T-helper 17 cell (primary cell): ENCODE data around the gene APLP2. TPM values are rescaled to one million over a fixed set of nuclear protein-coding genes. Genes with fewer than 3 reads are reported as not detected.

Source experiments
- ATAC-seq: fragments of 150-1000 bp; cut with Tn5 transposase; 2 replicates; pipeline ENCODE4 v1.10.0; 2021; ENCODE audit warnings: mild to moderate bottlenecking, moderate library complexity
- DNase-seq, 3 donors: peaks; one replicate each; pipeline versions ENCODE4 v3.0.0 to v3.0.0-alpha.2; 2020 to 2021
- H3K9me3 ChIP-seq: one replicate; pipeline ENCODE4 v1.7.0; 2013; ENCODE audit warnings: low read length, mild to moderate bottlenecking; ENCODE audit not compliant: control insufficient read depth, poor library complexity, severe bottlenecking
- H3K27ac Mint-ChIP-seq: one replicate; pipeline ENCODE4 v1.8.0; 2022; ENCODE audit warnings: mild to moderate bottlenecking, moderate library complexity, mixed read lengths
- H3K27me3 Mint-ChIP-seq: one replicate; pipeline ENCODE4 v1.8.0; 2022; ENCODE audit warnings: mixed read lengths
- H3K36me3 Mint-ChIP-seq: one replicate; pipeline ENCODE4 v1.8.0; 2022; ENCODE audit warnings: low read depth, mixed read lengths
- H3K4me1 Mint-ChIP-seq: one replicate; pipeline ENCODE4 v1.8.0; 2022; ENCODE audit warnings: mild to moderate bottlenecking, mixed read lengths
- H3K4me3 Mint-ChIP-seq: one replicate; pipeline ENCODE4 v1.8.0; 2022; ENCODE audit warnings: mild to moderate bottlenecking, moderate library complexity, mixed read lengths
- total RNA-seq, 4 donors: library from RNA in 2 of 4; stranded (reverse) in 2 of 4; gene quantifications; one replicate each; pipeline ENCODE4 v1.2.3 and lab custom pipeline; 2022 to 2026

Gene APLP2
- total RNA-seq, 2 donors from 2014 or later = 37.7 to 44.4 TPM

GRCh38 chr11:130118165-130118564 is 48.5 kb downstream of the APLP2 start:
- ATAC-seq (no peak), DNase-seq (no peak)
- Mint-ChIP-seq H3K4me3 (no peak overlapping the region), H3K27ac (no peak overlapping the region), H3K4me1 (peaks cover 34% of the 10 kb centered on the region), H3K27me3 (peaks cover 16% of the 10 kb centered on the region), H3K36me3 (peaks cover 8% of the 10 kb centered on the region)
- no peaks in the 10 kb centered on the region for H3K9me3 ChIP-seq

GRCh38 chr11:130118636-130119387 is 49.1 kb downstream of the APLP2 start:
- peak overlapping the region; percentile 39 for H3K4me3 Mint-ChIP-seq
- peaks cover 34% of the 10 kb centered on the region for H3K4me1 Mint-ChIP-seq
- peaks cover 8% of the 10 kb centered on the region for H3K36me3 Mint-ChIP-seq
- no peaks in the 10 kb centered on the region for H3K9me3 ChIP-seq
- no peak overlapping the region for H3K27ac Mint-ChIP-seq
- peak; percentile 93 for ATAC-seq
- DNase-seq = no peak
- H3K27me3 Mint-ChIP-seq = peaks cover 16% of the 10 kb centered on the region

- Mint-ChIP-seq H3K4me3 (no peak overlapping the region), H3K36me3 (peaks cover 8% of the 10 kb centered on the region), H3K4me1 (peaks cover 34% of the 10 kb centered on the region), H3K27me3 (peaks cover 16% of the 10 kb centered on the region), H3K27ac (no peak overlapping the region)
- DNase-seq (no peak), ATAC-seq (no peak)
- H3K9me3 ChIP-seq = no peaks in the 10 kb centered on the region
Measured at GRCh38 chr11:130120045-130120444, 50.4 kb downstream of the APLP2 start.

GRCh38 chr11:130121445-130121978 is 51.8 kb downstream of the APLP2 start:
- ATAC-seq = peak; percentile 53
- no peak for DNase-seq
- Mint-ChIP-seq H3K36me3 (peaks cover 8% of the 10 kb centered on the region), H3K27ac (no peak overlapping the region), H3K4me3 (peak overlapping the region; percentile 15), H3K27me3 (peaks cover 16% of the 10 kb centered on the region), H3K4me1 (peaks cover 34% of the 10 kb centered on the region)
- no peaks in the 10 kb centered on the region for H3K9me3 ChIP-seq

GRCh38 chr11:130122141-130122575 is 52.5 kb downstream of the APLP2 start:
- H3K36me3 Mint-ChIP-seq = peaks cover 8% of the 10 kb centered on the region
- H3K27me3 Mint-ChIP-seq = peaks cover 16% of the 10 kb centered on the region
- H3K27ac Mint-ChIP-seq = no peak overlapping the region
- no peak overlapping the region for H3K4me3 Mint-ChIP-seq
- H3K4me1 Mint-ChIP-seq = peaks cover 34% of the 10 kb centered on the region
- no peaks in the 10 kb centered on the region for H3K9me3 ChIP-seq
- DNase-seq (no peak), ATAC-seq (no peak)

GRCh38 chr11:130123414-130124040 is 53.8 kb downstream of the APLP2 start:
- H3K36me3 Mint-ChIP-seq = peaks cover 8% of the 10 kb centered on the region
- DNase-seq (no peak), ATAC-seq (no peak)
- peaks cover 32% of the 10 kb centered on the region for H3K4me1 Mint-ChIP-seq
- H3K27me3 Mint-ChIP-seq = peaks cover 16% of the 10 kb centered on the region
- H3K4me3 Mint-ChIP-seq = peak overlapping the region; percentile 56
- no peaks in the 10 kb centered on the region for H3K9me3 ChIP-seq
- no peak overlapping the region for H3K27ac Mint-ChIP-seq

- Mint-ChIP-seq H3K27me3 (peaks cover 15% of the 10 kb centered on the region), H3K4me3 (peak overlapping the region; percentile 56), H3K4me1 (peaks cover 26% of the 10 kb centered on the region), H3K36me3 (peaks cover 8% of the 10 kb centered on the region), H3K27ac (no peak overlapping the region)
- ATAC-seq (peak; percentile 29), DNase-seq (no peak)
- no peaks in the 10 kb centered on the region for H3K9me3 ChIP-seq
Measured at GRCh38 chr11:130124096-130124495, 54.4 kb downstream of the APLP2 start.

- Mint-ChIP-seq H3K4me3 (no peak overlapping the region), H3K36me3 (peaks cover 8% of the 10 kb centered on the region), H3K4me1 (peaks cover 14% of the 10 kb centered on the region), H3K27me3 (no peaks in the 10 kb centered on the region), H3K27ac (no peak overlapping the region)
- H3K9me3 ChIP-seq = no peaks in the 10 kb centered on the region
- DNase-seq = no peak
- no peak for ATAC-seq
Measured at GRCh38 chr11:130125638-130126037, 55.9 kb downstream of the APLP2 start.

- H3K4me3 Mint-ChIP-seq = no peak overlapping the region
- DNase-seq (no peak), ATAC-seq (no peak)
- peaks cover 8% of the 10 kb centered on the region for H3K36me3 Mint-ChIP-seq
- H3K9me3 ChIP-seq = no peaks in the 10 kb centered on the region
- no peaks in the 10 kb centered on the region for H3K27me3 Mint-ChIP-seq
- H3K4me1 Mint-ChIP-seq = peaks cover 10% of the 10 kb centered on the region
- H3K27ac Mint-ChIP-seq = no peak overlapping the region
Measured at GRCh38 chr11:130126516-130126915, 56.8 kb downstream of the APLP2 start.

GRCh38 chr11:130127509-130127908 is 57.8 kb downstream of the APLP2 start:
- H3K27me3 Mint-ChIP-seq = no peaks in the 10 kb centered on the region
- ATAC-seq (no peak), DNase-seq (no peak)
- peaks cover 3% of the 10 kb centered on the region for H3K36me3 Mint-ChIP-seq
- no peak overlapping the region for H3K27ac Mint-ChIP-seq
- H3K9me3 ChIP-seq = no peaks in the 10 kb centered on the region
- H3K4me3 Mint-ChIP-seq = no peak overlapping the region
- H3K4me1 Mint-ChIP-seq = peaks cover 2% of the 10 kb centered on the region

GRCh38 chr11:130128626-130129025 is 58.9 kb downstream of the APLP2 start:
- H3K27ac Mint-ChIP-seq = no peak overlapping the region
- peaks cover 2% of the 10 kb centered on the region for H3K4me1 Mint-ChIP-seq
- H3K4me3 Mint-ChIP-seq = no peak overlapping the region
- H3K9me3 ChIP-seq = no peaks in the 10 kb centered on the region
- DNase-seq (no peak), ATAC-seq (no peak)
- H3K36me3 Mint-ChIP-seq = no peaks in the 10 kb centered on the region
- no peaks in the 10 kb centered on the region for H3K27me3 Mint-ChIP-seq

GRCh38 chr11:130129922-130130321 is 60.2 kb downstream of the APLP2 start:
- no peaks in the 10 kb centered on the region for H3K27me3 Mint-ChIP-seq
- H3K27ac Mint-ChIP-seq = no peak overlapping the region
- peaks cover 9% of the 10 kb centered on the region for H3K36me3 Mint-ChIP-seq
- DNase-seq (no peak), ATAC-seq (no peak)
- peaks cover 2% of the 10 kb centered on the region for H3K4me1 Mint-ChIP-seq
- H3K4me3 Mint-ChIP-seq = no peak overlapping the region
- no peaks in the 10 kb centered on the region for H3K9me3 ChIP-seq

GRCh38 chr11:130131961-130132850 is 62.5 kb downstream of the APLP2 start:
- Mint-ChIP-seq H3K27ac (no peak overlapping the region), H3K4me1 (peaks cover 2% of the 10 kb centered on the region), H3K36me3 (peaks cover 9% of the 10 kb centered on the region), H3K27me3 (no peaks in the 10 kb centered on the region), H3K4me3 (no peak overlapping the region)
- H3K9me3 ChIP-seq = no peaks in the 10 kb centered on the region
- ATAC-seq = peak; percentile 86
- DNase-seq = peak in 1 of 3 donors; percentile 44
